Iris pigment epithelial cell (primary cell): ENCODE measurements around the gene HDAC4.

Experiments used
- DNase-seq: peaks from one replicate; pipeline ENCODE4 v3.0.0-alpha.2; 2011; ENCODE audit warnings: low read depth

The HDAC4 gene

GRCh38 chr2:239295377-239296019 lies 105.3 kb downstream of the HDAC4 start:
- no peak for DNase-seq

- no peak for DNase-seq
Observed at GRCh38 chr2:239294571-239295054, 106.2 kb downstream of the HDAC4 start.

GRCh38 chr2:239293775-239294430 lies 106.9 kb downstream of the HDAC4 start:
- no peak for DNase-seq

- no peak for DNase-seq
Observed at GRCh38 chr2:239292959-239293774, 107.7 kb downstream of the HDAC4 start.

- no peak for DNase-seq
Observed at GRCh38 chr2:239292531-239292930, 108.3 kb downstream of the HDAC4 start.

- no peak for DNase-seq
Observed at GRCh38 chr2:239291475-239292350, 109.1 kb downstream of the HDAC4 start.

GRCh38 chr2:239290618-239291474 lies 110.0 kb downstream of the HDAC4 start:
- DNase-seq: no peak

GRCh38 chr2:239289545-239289944 lies 111.3 kb downstream of the HDAC4 start:
- DNase-seq: no peak

GRCh38 chr2:239288951-239289511 lies 111.8 kb downstream of the HDAC4 start:
- no peak for DNase-seq

- no peak for DNase-seq
Observed at GRCh38 chr2:239288237-239288636, 112.6 kb downstream of the HDAC4 start.

- peak; percentile 60 for DNase-seq
Observed at GRCh38 chr2:239287461-239287860, 113.4 kb downstream of the HDAC4 start.

- DNase-seq: no peak
Observed at GRCh38 chr2:239286901-239287300, 113.9 kb downstream of the HDAC4 start.

GRCh38 chr2:239285932-239286230 lies 114.9 kb downstream of the HDAC4 start:
- DNase-seq: no peak

GRCh38 chr2:239285071-239285931 lies 115.5 kb downstream of the HDAC4 start:
- DNase-seq: no peak

- no peak for DNase-seq
Observed at GRCh38 chr2:239283961-239284795, 116.6 kb downstream of the HDAC4 start.

GRCh38 chr2:239283288-239283945 lies 117.4 kb downstream of the HDAC4 start:
- DNase-seq: no peak

GRCh38 chr2:239282448-239283287 lies 118.2 kb downstream of the HDAC4 start:
- DNase-seq: no peak
